Body of pancreas (tissue), 4 donors: Measurements from ENCODE around the gene SIPA1L3.

Experiments
- CTCF ChIP-seq, 7 experiments: fragments of 450-650 bp in 4 of 7; fragments of 200-600 bp in 3 of 7; sonication (generic) in 3 of 7; IDR thresholded peaks; one replicate each; pipeline ENCODE4 v1.5.1; 2016 to 2019; ENCODE audit warnings: antibody characterized with exemption in 7 of 7
- POLR2A ChIP-seq, 3 donors: fragments of 450-650 bp; IDR thresholded peaks; one replicate each; pipeline ENCODE4 v1.6.1; 2016; ENCODE audit warnings: antibody characterized with exemption in 3 of 3, mild to moderate bottlenecking in 2 of 3

GRCh38 chr19:38223119-38223523, 316.1 kb downstream of the SIPA1L3 start:
- TF ChIP-seq CTCF (IDR thresholded peaks at IDR 0.05) (no peak), POLR2A (IDR thresholded peaks at IDR 0.05) (no peak)
